ENCODE measurements around the gene CLEC7A.

DNA sequence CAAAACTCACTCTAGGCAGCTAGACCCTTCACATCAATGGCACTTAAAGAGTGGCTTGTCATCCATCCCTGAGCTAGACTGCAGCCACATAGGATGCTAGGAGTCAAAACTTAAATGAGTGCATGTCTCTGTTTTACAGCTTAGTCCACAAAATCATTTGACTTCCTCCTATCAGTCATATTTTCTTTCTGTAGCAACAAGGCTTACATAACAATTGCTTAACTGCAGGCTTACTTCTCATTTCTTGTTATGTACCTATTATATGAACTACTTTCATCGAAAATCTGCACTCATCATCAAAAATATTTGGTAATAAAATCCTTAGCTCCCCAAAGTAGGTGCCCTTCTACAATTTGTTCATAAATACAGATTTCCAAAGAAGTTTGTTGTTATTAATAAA, 61.4 kb downstream of the CLEC7A start:
- TF ChIP-seq, protein P1, sequence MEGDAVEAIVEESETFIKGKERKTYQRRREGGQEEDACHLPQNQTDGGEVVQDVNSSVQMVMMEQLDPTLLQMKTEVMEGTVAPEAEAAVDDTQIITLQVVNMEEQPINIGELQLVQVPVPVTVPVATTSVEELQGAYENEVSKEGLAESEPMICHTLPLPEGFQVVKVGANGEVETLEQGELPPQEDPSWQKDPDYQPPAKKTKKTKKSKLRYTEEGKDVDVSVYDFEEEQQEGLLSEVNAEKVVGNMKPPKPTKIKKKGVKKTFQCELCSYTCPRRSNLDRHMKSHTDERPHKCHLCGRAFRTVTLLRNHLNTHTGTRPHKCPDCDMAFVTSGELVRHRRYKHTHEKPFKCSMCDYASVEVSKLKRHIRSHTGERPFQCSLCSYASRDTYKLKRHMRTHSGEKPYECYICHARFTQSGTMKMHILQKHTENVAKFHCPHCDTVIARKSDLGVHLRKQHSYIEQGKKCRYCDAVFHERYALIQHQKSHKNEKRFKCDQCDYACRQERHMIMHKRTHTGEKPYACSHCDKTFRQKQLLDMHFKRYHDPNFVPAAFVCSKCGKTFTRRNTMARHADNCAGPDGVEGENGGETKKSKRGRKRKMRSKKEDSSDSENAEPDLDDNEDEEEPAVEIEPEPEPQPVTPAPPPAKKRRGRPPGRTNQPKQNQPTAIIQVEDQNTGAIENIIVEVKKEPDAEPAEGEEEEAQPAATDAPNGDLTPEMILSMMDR (IDR thresholded peaks at IDR 0.05; ENCODE audit: insufficient read depth, low read length, poor library complexity, severe bottlenecking), result no peak
- TF ChIP-seq EZH2phosphoT487 (conservative IDR thresholded peaks at IDR 0.05; ENCODE audit: low read length), result no peak

Measured in SU-DHL-6 (cell line).